Naive B cell (primary cell): ENCODE data around the gene CDH26. TPM values are rescaled to one million over a fixed set of nuclear protein-coding genes. Genes with fewer than 3 reads are reported as not detected.

Source experiments
- ATAC-seq, 2 donors: fragments of 150-1000 bp; cut with Tn5 transposase; 2 replicates each; pipeline ENCODE4 v1.10.0; 2021; ENCODE audit warnings: low read depth in 2 of 2, mild to moderate bottlenecking in 2 of 2, moderate library complexity in 2 of 2
- DNase-seq: peaks from one replicate; pipeline ENCODE4 v3.0.0; 2022
- H3K27ac Mint-ChIP-seq, 6 donors: one replicate each; pipeline ENCODE4 v1.8.0; 2020 to 2022; ENCODE audit warnings: mild to moderate bottlenecking in 6 of 6, mixed read lengths in 6 of 6, moderate library complexity in 5 of 6, inconsistent platforms in 2 of 6
- H3K27me3 Mint-ChIP-seq, 3 donors: one replicate each; pipeline ENCODE4 v1.8.0; 2021 to 2022; ENCODE audit warnings: mixed read lengths in 3 of 3, mild to moderate bottlenecking in 1 of 3
- H3K36me3 Mint-ChIP-seq, 2 donors: one replicate each; pipeline ENCODE4 v1.8.0; 2020 to 2022; ENCODE audit warnings: mixed read lengths in 2 of 2, inconsistent platforms in 1 of 2, mild to moderate bottlenecking in 1 of 2
- H3K4me1 Mint-ChIP-seq, 3 donors: one replicate each; pipeline ENCODE4 v1.8.0; 2020 to 2022; ENCODE audit warnings: mixed read lengths in 3 of 3, inconsistent platforms in 1 of 3, mild to moderate bottlenecking in 1 of 3, moderate library complexity in 1 of 3
- H3K4me3 Mint-ChIP-seq, 8 donors: one replicate each; pipeline ENCODE4 v1.8.0; 2020 to 2022; ENCODE audit warnings: mild to moderate bottlenecking in 8 of 8, mixed read lengths in 8 of 8, moderate library complexity in 8 of 8, inconsistent platforms in 2 of 8
- H3K9me3 Mint-ChIP-seq, 7 donors: one replicate each; pipeline ENCODE4 v1.8.0; 2020 to 2022; ENCODE audit warnings: mixed read lengths in 7 of 7, mild to moderate bottlenecking in 5 of 7, inconsistent platforms in 2 of 7, moderate library complexity in 1 of 7
- polyA plus RNA-seq, 6 donors: library from polyadenylated mRNA; unstranded; fragments of 300-500 nt; fragmentation: Illumina TruSeq; gene quantifications; one replicate each; pipeline ENCODE4 v1.2.3, GENCODE V29; 2021; ENCODE audit warnings: low read depth in 6 of 6

The CDH26 gene
- polyA plus RNA-seq, 6 donors from 2014 or later: 0.15 TPM; not detected in 5

DNA sequence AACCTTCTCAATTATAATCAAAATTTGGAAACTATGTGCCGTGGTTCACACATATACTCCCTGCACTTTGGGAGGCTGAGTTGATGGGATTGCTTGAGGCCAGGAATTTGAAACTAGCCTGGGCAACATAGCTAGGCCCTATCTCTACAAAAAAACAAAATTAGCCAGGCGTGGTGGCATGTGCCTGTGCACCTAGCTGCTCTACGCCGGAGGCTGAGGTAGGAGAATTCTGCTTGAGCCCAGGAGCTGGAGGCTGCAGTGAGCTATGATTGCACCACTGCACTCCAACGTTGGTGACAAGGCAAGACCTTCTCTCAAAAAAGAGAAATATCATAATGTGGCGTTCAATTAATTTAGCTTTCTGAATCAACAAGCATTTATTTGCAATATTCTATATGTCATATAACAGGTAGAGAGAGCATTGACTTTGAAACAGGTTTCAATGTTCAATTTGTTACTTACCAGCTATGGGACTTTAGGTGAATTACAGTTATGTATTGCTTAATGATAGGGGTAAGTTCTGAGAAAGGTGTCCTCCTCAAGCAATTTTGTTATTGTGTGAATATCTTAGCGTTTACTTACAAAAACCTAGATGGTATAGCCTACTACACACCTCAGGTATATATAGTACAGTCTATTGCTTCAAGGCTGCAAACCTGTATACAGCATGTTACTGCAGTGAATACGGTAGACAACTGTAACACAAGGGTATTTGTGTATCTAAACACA, 22.6 kb upstream of the CDH26 start:
- Mint-ChIP-seq H3K27me3 (no peaks in the 10 kb centered on the region), H3K4me3 (peak overlapping the region in 4 of 8 donors; percentile 5 to 88 (median 25)), H3K27ac (no peak overlapping the region), H3K36me3 (no peaks in the 10 kb centered on the region), H3K9me3 (no peaks in the 10 kb centered on the region), H3K4me1 (peaks cover 5 to 28% (median 18%) of the 10 kb centered on the region in 3 donors)
- ATAC-seq (no peak), DNase-seq (no peak)

DNA sequence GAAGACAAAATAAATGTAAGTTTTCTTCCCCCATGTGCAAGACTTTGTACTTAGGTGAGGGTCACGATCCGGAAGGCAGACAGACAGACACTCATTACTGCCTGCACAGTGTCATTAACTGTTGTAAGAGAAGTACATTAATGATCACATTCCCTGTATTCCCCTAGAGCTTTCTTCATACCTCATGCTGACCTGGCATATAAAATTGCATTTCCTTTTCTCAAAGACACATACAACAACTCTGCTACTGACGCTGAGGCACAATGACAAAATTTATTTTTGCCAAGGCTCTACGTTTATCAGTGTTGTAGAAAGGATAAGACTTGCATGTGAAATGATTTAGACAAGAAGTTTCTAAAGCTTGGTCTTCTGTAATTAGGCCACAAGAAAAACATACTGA, 21.8 kb upstream of the CDH26 start:
- peak overlapping the region in 1 of 8 donors; percentile 88 for H3K4me3 Mint-ChIP-seq

DNA sequence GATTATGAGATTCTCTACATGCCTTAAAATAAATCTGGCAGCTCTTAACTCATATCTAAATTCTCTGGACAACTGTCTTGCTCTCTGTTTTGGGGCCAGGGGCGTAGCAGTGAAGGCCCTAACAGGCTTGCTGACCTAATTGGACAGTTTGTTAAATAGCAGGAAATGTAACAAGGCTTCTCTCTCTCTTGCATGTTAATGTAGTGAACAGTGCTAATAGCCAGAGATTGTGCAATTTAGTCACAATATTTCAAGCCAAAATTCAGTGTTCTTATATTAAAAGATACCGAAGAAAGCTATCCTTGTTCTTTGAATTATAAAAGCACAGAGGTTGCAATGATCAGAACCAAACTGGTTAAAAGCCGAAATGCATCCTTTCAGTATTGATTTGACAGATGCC, 21.1 kb upstream of the CDH26 start:
- DNase-seq (no peak), ATAC-seq (no peak)
- Mint-ChIP-seq H3K27ac (peak overlapping the region in 2 of 6 donors; percentile 33 to 44), H3K27me3 (no peaks in the 10 kb centered on the region), H3K36me3 (no peaks in the 10 kb centered on the region), H3K4me3 (peak overlapping the region in 2 of 8 donors; percentile 29 to 88), H3K9me3 (no peaks in the 10 kb centered on the region), H3K4me1 (peaks cover 15 to 36% (median 32%) of the 10 kb centered on the region in 3 donors)

More for the DNA sequence above, 21.8 kb upstream of the CDH26 start:
- DNase-seq (no peak), ATAC-seq (no peak)
- no peaks in the 10 kb centered on the region for H3K27me3 Mint-ChIP-seq
- no peaks in the 10 kb centered on the region for H3K36me3 Mint-ChIP-seq
- H3K9me3 Mint-ChIP-seq: no peaks in the 10 kb centered on the region
- peak overlapping the region in 1 of 6 donors; percentile 22 for H3K27ac Mint-ChIP-seq
- peaks cover 11 to 35% (median 26%) of the 10 kb centered on the region in 3 donors for H3K4me1 Mint-ChIP-seq

DNA sequence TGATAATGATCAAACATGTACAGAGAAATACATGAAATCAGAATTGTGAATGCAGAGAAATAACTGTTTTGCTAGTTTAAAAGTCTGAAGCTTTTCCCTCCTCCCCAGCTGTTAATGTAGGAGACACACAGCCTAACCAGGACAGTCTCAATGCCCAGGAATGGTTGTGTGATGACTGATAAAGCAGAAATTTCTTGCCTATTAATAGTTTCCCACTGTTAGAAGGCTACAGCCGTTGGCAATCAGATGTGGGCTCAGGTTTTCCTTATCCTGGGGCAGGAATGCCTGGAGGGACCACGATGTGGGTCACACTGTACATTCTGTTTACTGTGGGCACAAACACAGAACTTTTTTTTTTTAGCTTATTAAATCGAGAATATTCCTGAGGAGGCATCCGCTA, 20.0 kb upstream of the CDH26 start:
- Mint-ChIP-seq H3K4me3 (peak overlapping the region; percentile 85 to 98 (median 88)), H3K27me3 (no peaks in the 10 kb centered on the region), H3K36me3 (no peaks in the 10 kb centered on the region), H3K9me3 (no peaks in the 10 kb centered on the region), H3K4me1 (peaks cover 15 to 36% (median 32%) of the 10 kb centered on the region in 3 donors), H3K27ac (peak overlapping the region in 2 of 6 donors; percentile 57 to 71)
- ATAC-seq (no peak), DNase-seq (no peak)

DNA sequence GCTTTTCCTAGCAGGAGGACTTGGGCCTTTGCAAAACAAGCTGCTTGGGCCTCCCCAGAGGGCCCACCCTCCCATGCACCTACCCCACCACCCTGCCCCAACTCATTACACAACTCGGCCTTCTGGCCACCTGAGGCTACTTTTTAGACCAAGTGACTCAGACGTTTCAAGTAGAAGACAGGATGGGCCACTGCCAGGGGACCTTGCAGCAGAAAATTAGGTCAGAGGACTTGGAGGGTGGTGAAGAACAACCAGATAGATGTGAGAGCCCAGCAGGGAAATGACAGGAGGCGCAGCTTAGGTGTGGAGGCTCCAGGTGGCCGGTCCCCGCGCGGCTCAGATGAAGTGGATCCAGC, 19.5 kb upstream of the CDH26 start:
- H3K27ac Mint-ChIP-seq: peak overlapping the region in 1 of 6 donors; percentile 71
- no peaks in the 10 kb centered on the region for H3K36me3 Mint-ChIP-seq
- no peaks in the 10 kb centered on the region for H3K27me3 Mint-ChIP-seq
- H3K4me1 Mint-ChIP-seq: peaks cover 15 to 36% (median 32%) of the 10 kb centered on the region in 3 donors
- no peaks in the 10 kb centered on the region for H3K9me3 Mint-ChIP-seq
- DNase-seq: no peak
- no peak for ATAC-seq
- H3K4me3 Mint-ChIP-seq: peak overlapping the region; percentile 85 to 98 (median 88)

DNA sequence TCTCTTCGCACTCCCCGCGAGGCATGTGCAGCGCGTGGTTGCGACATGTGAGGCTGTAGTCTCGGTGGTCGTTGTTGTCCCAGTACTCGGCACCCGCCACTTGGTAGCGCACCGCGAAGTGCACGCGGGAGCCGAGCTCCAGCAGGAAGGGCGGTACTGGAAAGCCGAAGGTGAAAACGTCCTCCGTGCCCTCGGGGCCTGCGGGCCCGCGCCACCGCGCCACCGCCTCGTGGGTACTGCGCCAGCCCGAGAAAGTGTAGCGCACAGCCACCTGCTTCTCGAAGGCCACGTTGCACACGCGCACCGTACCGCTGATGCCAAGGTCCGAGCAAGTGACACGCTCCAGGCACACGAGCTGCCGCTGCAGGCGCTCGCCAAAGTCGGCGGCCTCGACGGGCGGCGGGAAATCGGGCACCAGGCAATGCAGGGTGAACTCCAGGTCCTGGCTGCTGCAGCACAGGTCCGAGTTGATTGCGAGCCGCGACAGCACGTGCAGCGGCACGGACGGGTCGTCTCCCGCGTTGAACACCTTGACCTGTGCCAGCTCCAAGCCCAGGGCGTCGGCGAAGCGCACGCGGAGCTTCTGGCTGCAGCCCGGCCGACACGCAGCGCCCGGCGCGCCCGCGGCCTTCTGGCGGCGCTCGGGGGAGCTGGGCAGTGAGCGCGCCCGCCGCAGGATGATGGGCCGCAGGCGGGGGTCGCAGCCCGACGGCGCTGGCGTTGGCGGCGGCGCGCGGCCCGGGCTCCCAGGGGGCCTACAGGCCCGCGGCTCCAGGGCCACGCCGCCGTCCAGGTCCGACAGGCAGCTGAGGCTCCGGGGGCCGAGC, 19.0 kb upstream of the CDH26 start:
- no peak for ATAC-seq
- peaks cover 2 to 4% of the 10 kb centered on the region in 2 donors for H3K36me3 Mint-ChIP-seq
- peak overlapping the region in 2 of 6 donors; percentile 71 to 91 for H3K27ac Mint-ChIP-seq
- H3K4me3 Mint-ChIP-seq: peak overlapping the region; percentile 85 to 98 (median 93)
- peak; percentile 7 for DNase-seq
- H3K27me3 Mint-ChIP-seq: no peaks in the 10 kb centered on the region
- H3K9me3 Mint-ChIP-seq: no peaks in the 10 kb centered on the region
- peaks cover 15 to 34% (median 29%) of the 10 kb centered on the region in 3 donors for H3K4me1 Mint-ChIP-seq

DNA sequence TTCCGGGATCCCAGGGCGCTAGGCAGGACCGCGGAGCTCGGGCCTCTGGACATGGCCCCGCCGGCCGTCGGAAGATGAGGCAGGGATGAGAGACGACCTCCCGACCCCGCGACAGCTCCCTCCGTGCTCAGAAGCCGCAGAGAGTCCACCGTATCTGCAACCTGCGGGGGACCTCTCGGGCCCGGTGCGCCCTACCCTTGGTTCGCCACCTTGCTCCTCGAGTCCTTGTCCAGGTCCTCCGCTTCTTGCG, 18.4 kb upstream of the CDH26 start:
- Mint-ChIP-seq H3K4me1 (peaks cover 15 to 36% (median 27%) of the 10 kb centered on the region in 3 donors), H3K36me3 (peaks cover 7 to 9% of the 10 kb centered on the region in 2 donors), H3K4me3 (peak overlapping the region; percentile 93 to 99 (median 97)), H3K27me3 (no peaks in the 10 kb centered on the region), H3K27ac (peak overlapping the region in 3 of 6 donors; percentile 74 to 91 (median 88)), H3K9me3 (no peaks in the 10 kb centered on the region)
- DNase-seq (no peak), ATAC-seq (peak; percentile 5 to 6)

DNA sequence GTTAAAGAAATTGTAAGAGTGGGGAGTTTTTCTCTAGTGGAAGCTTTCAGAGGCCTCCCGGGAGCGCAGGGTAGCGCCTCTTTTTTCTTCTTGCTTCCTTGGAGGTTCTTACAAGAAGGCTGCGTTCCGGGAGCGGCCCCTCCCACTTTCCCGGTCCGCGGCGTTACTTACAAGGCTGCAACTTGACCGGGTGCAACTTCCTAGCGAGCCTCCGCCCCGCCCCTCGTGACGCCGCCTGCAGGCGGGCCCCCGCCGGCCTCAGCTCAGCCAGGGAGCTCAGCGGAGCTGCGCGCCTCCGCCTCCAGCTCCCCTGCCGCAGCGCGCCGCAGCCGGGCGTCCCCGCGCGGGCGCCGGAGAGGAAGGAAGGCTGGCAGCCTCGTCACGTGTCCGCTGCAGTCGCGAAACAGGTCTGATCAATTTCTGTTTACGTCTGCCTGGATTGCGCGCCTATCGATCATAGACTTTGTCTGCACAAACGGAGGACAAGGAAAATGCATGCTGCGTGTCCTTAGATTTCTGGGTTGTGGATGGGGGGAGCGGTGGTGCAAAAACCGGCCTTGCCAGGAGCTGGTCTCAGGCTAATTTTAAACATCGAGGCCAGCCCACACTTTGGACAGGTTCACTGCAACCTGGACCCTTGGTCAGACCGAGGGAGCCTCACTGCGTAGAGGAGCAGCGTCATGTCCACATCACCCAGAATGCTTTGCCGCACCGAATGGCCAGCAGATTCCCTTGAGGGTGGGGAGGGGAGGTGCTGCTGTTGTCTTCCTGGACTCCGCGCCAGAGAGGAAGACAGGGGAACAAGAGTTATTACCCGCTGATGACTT, 17.9 kb upstream of the CDH26 start, which contains the start of the genes FAM217B and PPP1R3D:
FAM217B (plus strand) TSS at position 261 of the 827 bp plus-strand sequence. CDS start 3,555 bp downstream, outside the sequence.
PPP1R3D (minus strand) TSS at position 177 of the 827 bp plus-strand sequence. CDS start 374 bp downstream, outside the sequence.
- H3K4me3 Mint-ChIP-seq: peak within 1 kb of the TSS; percentile 93 to 99 (median 97)

DNA sequence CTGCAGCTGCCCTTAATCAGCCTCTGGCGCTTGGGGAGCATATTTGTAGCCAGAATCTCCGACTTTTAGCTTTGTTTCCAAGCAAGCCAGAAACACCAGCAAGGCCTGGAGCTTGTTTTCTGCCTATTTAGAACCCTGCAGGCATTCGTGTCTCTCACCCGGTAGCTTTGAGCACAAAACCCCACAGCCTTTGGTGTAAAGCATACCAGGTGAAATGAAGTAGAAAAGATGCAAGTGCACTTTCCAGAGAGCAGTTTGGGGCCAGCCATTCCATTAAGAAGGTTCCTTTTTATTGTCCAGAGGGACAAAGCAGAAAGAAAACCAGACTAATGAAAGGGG, 17.3 kb upstream of the CDH26 start:
- Mint-ChIP-seq H3K9me3 (no peaks in the 10 kb centered on the region), H3K4me3 (peak overlapping the region; percentile 93 to 99 (median 97)), H3K36me3 (peaks cover 9 to 10% of the 10 kb centered on the region in 2 donors), H3K4me1 (peaks cover 15 to 35% (median 27%) of the 10 kb centered on the region in 3 donors), H3K27ac (peak overlapping the region; percentile 85 to 98 (median 96)), H3K27me3 (no peaks in the 10 kb centered on the region)
- DNase-seq: no peak
- ATAC-seq: no peak

More for the DNA sequence above, 17.9 kb upstream of the CDH26 start, which contains the start of the genes FAM217B and PPP1R3D:
- peak; percentile 97 to 98 for ATAC-seq
- Mint-ChIP-seq H3K4me1 (peaks cover 15 to 37% (median 27%) of the 10 kb centered on the region in 3 donors), H3K27me3 (no peaks in the 10 kb centered on the region), H3K27ac (peak within 1 kb of the TSS; percentile 85 to 98 (median 96)), H3K36me3 (peaks cover 9 to 10% of the 10 kb centered on the region in 2 donors), H3K9me3 (no peaks in the 10 kb centered on the region)
- DNase-seq: peak; percentile 85

DNA sequence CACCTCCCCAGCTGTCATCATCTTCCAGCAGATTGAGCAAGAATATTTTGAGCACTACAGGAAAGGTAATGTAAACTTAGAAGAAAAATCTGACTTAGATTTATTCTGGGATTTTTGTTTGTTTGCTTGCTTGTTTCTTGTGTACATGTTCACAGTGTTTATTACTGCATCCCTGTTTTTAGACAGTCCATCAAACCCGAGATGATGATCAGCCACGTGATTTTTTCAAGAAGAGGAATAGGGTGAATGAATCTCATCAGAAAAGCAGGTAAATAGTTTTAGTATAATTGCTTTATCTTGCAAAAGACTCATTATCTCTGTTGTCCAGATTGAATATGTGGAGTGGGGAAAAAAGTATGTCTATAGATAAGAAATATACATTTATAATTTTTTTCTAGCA, 16.0 kb upstream of the CDH26 start:
- Mint-ChIP-seq H3K36me3 (peaks cover 9 to 10% of the 10 kb centered on the region in 2 donors), H3K27me3 (no peaks in the 10 kb centered on the region), H3K27ac (peak overlapping the region in 1 of 6 donors; percentile 52), H3K9me3 (no peaks in the 10 kb centered on the region), H3K4me1 (peaks cover 15 to 32% (median 27%) of the 10 kb centered on the region in 3 donors), H3K4me3 (peak overlapping the region in 4 of 8 donors; percentile 16 to 96 (median 60))
- DNase-seq (no peak), ATAC-seq (no peak)

DNA sequence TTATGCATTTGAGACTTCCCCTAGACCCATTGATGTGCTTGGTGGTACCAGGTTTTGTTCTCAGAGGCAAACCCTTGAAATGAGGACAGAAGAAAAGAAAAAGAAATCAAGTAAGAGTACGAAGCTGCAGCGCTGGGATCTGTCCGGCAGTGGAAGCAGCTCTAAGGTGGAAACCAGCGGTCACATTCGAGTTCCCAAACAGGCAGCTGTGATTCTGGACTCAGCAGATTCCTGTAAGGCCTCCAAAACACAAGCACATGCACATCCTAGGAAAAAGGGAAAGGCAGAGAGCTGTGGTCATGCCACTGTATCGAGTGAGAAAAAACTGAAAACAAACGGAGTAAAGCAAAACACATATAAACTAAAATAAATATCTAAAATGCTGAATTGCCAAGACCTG, 13.5 kb upstream of the CDH26 start:
- H3K36me3 Mint-ChIP-seq: peaks cover 9 to 10% of the 10 kb centered on the region in 2 donors
- no peaks in the 10 kb centered on the region for H3K9me3 Mint-ChIP-seq
- DNase-seq (no peak), ATAC-seq (no peak)
- no peak overlapping the region for H3K27ac Mint-ChIP-seq
- peaks cover 19 to 29% (median 27%) of the 10 kb centered on the region in 3 donors for H3K4me1 Mint-ChIP-seq
- no peak overlapping the region for H3K4me3 Mint-ChIP-seq
- no peaks in the 10 kb centered on the region for H3K27me3 Mint-ChIP-seq

DNA sequence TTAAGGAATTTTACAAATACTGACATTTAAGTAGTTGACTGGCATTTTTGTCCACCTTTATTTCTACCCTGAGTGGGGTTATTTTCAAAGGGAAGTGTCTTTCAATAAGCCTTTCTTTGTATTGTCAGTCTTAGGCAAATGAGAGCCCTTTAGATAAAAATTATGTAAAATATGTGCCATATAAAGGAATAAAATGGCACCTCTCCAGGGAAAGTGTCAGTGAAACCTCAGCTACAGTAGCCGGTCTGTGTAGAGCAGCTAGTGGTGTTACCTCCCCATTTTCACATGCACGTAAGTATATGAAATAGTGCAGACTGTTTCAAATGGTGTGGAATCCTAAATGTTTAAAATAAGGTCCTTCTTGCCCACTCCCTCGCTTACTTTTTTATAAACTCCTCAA, 13.0 kb upstream of the CDH26 start:
- H3K4me3 Mint-ChIP-seq: no peak overlapping the region
- no peak for ATAC-seq
- H3K9me3 Mint-ChIP-seq: no peaks in the 10 kb centered on the region
- no peak overlapping the region for H3K27ac Mint-ChIP-seq
- no peaks in the 10 kb centered on the region for H3K27me3 Mint-ChIP-seq
- H3K36me3 Mint-ChIP-seq: peaks cover 9 to 10% of the 10 kb centered on the region in 2 donors
- peaks cover 19 to 29% (median 27%) of the 10 kb centered on the region in 3 donors for H3K4me1 Mint-ChIP-seq
- DNase-seq: no peak

DNA sequence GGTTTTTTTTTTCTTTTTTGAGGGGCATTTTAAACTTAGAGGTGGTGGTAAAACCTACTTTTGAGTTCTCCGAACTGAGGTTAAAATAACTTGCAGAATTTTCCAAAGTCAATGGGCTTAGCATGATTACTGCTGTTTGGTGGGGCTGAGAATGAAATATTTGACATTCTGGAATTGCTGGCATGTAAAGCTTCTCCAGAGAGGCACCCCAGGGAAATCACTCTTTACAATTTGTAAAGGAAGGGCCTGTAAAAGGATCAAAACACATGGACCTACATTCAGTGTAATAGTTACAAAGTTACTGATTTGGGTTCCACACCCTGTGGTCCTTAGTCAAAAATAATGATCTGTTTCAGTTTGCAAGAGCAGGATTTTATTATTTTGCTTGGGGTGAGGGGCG, 12.5 kb upstream of the CDH26 start:
- no peaks in the 10 kb centered on the region for H3K9me3 Mint-ChIP-seq
- DNase-seq (no peak), ATAC-seq (no peak)
- peaks cover 19 to 24% (median 23%) of the 10 kb centered on the region in 3 donors for H3K4me1 Mint-ChIP-seq
- no peak overlapping the region for H3K27ac Mint-ChIP-seq
- no peak overlapping the region for H3K4me3 Mint-ChIP-seq
- H3K27me3 Mint-ChIP-seq: no peaks in the 10 kb centered on the region
- H3K36me3 Mint-ChIP-seq: peaks cover 9 to 10% of the 10 kb centered on the region in 2 donors
